ENCODE results near the gene DTHD1. TPM values are rescaled to one million over a fixed set of nuclear protein-coding genes. Genes with fewer than 3 reads are reported as not detected.

DTHD1 gene
- total and polyA plus RNA-seq, 8 donors, result 1.2 TPM; not detected in 7

DNA sequence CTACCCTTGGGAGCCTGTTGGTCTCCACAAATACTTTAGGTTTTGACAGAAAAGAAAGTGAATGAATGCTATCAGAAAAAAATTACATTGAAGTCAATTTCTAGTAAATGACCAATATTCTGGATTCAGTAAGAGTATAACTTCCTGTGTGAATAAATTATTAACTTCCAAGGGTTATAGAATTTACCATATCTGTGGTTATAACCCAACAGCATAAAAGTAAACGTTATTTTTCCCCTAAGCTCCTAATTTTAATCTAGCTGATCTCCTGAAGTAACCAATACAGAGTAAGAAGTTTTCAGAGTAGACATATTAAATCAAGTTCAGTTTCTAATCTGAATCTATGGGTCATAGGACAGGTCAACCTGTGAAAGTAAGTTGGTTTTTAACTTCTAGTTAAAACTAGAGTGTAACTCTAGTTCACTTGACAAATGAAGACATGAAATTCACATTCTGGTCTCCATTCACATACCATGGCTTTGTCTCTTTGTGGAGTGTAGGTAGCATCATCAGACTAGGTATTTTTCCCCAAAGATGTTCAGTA is 22.8 kb downstream of the DTHD1 start:
- Histone ChIP-seq H3K4me3 (no peak overlapping the region), H3K27me3 (no peaks in the 10 kb centered on the region), H3K36me3 (no peaks in the 10 kb centered on the region), H3K9me3 (no peaks in the 10 kb centered on the region), H3K27ac (no peak overlapping the region), H3K4me1 (no peaks in the 10 kb centered on the region)
- 46 to 59% (median 51%) methylated on average over 1 of the region's 1 CpG for WGBS, 5 donors
- no peak for DNase-seq
- intact Hi-C loops (cut with DNase I; ENCODE audit: low total_unique reads), result no loop called here
- TF ChIP-seq, protein P1, sequence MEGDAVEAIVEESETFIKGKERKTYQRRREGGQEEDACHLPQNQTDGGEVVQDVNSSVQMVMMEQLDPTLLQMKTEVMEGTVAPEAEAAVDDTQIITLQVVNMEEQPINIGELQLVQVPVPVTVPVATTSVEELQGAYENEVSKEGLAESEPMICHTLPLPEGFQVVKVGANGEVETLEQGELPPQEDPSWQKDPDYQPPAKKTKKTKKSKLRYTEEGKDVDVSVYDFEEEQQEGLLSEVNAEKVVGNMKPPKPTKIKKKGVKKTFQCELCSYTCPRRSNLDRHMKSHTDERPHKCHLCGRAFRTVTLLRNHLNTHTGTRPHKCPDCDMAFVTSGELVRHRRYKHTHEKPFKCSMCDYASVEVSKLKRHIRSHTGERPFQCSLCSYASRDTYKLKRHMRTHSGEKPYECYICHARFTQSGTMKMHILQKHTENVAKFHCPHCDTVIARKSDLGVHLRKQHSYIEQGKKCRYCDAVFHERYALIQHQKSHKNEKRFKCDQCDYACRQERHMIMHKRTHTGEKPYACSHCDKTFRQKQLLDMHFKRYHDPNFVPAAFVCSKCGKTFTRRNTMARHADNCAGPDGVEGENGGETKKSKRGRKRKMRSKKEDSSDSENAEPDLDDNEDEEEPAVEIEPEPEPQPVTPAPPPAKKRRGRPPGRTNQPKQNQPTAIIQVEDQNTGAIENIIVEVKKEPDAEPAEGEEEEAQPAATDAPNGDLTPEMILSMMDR (IDR thresholded peaks at IDR 0.05), result no peak
- TF ChIP-seq POLR2AphosphoS5 (IDR thresholded peaks at IDR 0.05) (no peak), POLR2A (IDR thresholded peaks at IDR 0.05) (no peak), EP300 (IDR thresholded peaks at IDR 0.05) (no peak)

DNA sequence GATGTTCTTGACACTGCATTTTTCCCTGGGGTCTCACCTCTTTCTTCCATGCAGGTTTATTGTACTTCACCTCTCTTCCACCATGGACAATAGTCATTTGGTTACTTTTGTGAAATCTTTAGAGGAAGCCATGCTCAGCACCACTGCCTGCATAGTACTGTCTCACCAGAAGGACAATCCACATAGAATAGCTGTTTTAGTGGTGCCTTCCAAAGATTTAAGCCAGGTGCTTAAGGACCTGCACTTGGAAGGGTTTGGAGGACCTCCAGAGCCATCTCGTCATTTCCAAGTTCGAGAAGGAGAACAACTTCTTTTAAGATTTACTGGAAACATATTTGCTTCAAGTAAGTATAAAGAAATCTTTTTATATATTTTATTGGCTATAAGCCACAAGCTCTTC is 26.7 kb downstream of the DTHD1 start:
- TF ChIP-seq POLR2AphosphoS5 (IDR thresholded peaks at IDR 0.05), result no peak
- TF ChIP-seq POLR2A (IDR thresholded peaks at IDR 0.05), result no peak
- TF ChIP-seq EP300 (IDR thresholded peaks at IDR 0.05), result no peak
- TF ChIP-seq, protein P1 (IDR thresholded peaks at IDR 0.05), result no peak
- no peak for DNase-seq
- Histone ChIP-seq H3K36me3 (no peaks in the 10 kb centered on the region), H3K27ac (no peak overlapping the region), H3K4me1 (peaks cover 0 to 15% (median 0%) of the 10 kb centered on the region in 4 donors), H3K9me3 (no peaks in the 10 kb centered on the region), H3K27me3 (no peaks in the 10 kb centered on the region), H3K4me3 (no peak overlapping the region)
- intact Hi-C loops (cut with DNase I; ENCODE audit: low total_unique reads), result no loop called here
- 47 to 84% (median 64%) methylated on average over 2 of the region's 2 CpGs for WGBS, 5 donors

DNA sequence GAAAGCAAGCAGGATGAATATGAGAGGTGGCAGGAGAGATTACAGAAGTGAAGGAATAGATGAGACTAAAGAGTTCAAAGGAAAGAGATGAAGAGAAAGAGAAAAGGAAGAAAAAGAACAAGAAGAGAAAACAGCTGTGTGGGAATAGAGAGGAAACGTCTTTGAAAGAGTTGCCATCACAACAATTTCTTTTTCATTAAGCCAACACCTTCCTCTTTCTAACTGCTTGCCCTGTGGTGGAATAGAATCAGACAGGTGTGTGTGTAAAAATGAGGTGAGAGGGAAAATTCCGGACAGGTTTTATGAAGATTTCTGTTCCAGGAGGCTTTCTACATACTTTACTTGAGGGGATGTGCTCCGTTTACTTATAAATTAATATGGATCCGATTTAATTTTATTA is 28.8 kb downstream of the DTHD1 start:
- DNase-seq, result no peak
- intact Hi-C loops (cut with DNase I; ENCODE audit: low total_unique reads), result no loop called here
- 70 to 79% (median 72%) methylated on average over 4 of the region's 4 CpGs for WGBS, 5 donors
- Histone ChIP-seq H3K4me3 (no peak overlapping the region), H3K27me3 (no peaks in the 10 kb centered on the region), H3K9me3 (no peaks in the 10 kb centered on the region), H3K36me3 (no peaks in the 10 kb centered on the region), H3K27ac (no peak overlapping the region), H3K4me1 (peaks cover 0 to 15% (median 0%) of the 10 kb centered on the region in 4 donors)
- TF ChIP-seq POLR2AphosphoS5 (IDR thresholded peaks at IDR 0.05) (no peak), POLR2A (IDR thresholded peaks at IDR 0.05) (no peak), EP300 (IDR thresholded peaks at IDR 0.05) (no peak)
- TF ChIP-seq, protein P1 (IDR thresholded peaks at IDR 0.05), result no peak

GRCh38 chr4:36310793-36311192 is 29.4 kb downstream of the DTHD1 start:
- Histone ChIP-seq H3K4me3 (no peak overlapping the region), H3K9me3 (no peaks in the 10 kb centered on the region), H3K27ac (no peak overlapping the region), H3K36me3 (no peaks in the 10 kb centered on the region), H3K27me3 (no peaks in the 10 kb centered on the region), H3K4me1 (peaks cover 0 to 15% (median 0%) of the 10 kb centered on the region in 4 donors)
- peak in 1 of 2 donors; percentile 41 for DNase-seq
- intact Hi-C loops (cut with DNase I; ENCODE audit: low total_unique reads), result no loop called here
- WGBS, 5 donors, result 57 to 71% (median 63%) methylated on average over 8 of the region's 8 CpGs
- TF ChIP-seq POLR2AphosphoS5 (IDR thresholded peaks at IDR 0.05), result no peak
- TF ChIP-seq EP300 (IDR thresholded peaks at IDR 0.05), result no peak

GRCh38 chr4:36312511-36312910 is 31.1 kb downstream of the DTHD1 start:
- intact Hi-C loops (cut with DNase I; ENCODE audit: low total_unique reads), result no loop called here
- 78 to 88% (median 82%) methylated on average over 3 of the region's 3 CpGs for WGBS, 5 donors
- TF ChIP-seq, protein P1 (IDR thresholded peaks at IDR 0.05), result no peak
- TF ChIP-seq EP300 (IDR thresholded peaks at IDR 0.05), result no peak
- TF ChIP-seq POLR2AphosphoS5 (IDR thresholded peaks at IDR 0.05), result no peak
- no peak for TF ChIP-seq POLR2A (IDR thresholded peaks at IDR 0.05)
- no peak overlapping the region for H3K4me3 ChIP-seq
- H3K36me3 ChIP-seq, result no peaks in the 10 kb centered on the region
- no peak for DNase-seq
- H3K9me3 ChIP-seq, result no peaks in the 10 kb centered on the region
- H3K4me1 ChIP-seq, result peaks cover 0 to 15% (median 0%) of the 10 kb centered on the region in 4 donors
- H3K27me3 ChIP-seq, result no peaks in the 10 kb centered on the region
- no peak overlapping the region for H3K27ac ChIP-seq

All from stomach (tissue), 9 donors.